WTC11 (cell line): ENCODE measurements around the gene KDELR1.

Experiments used
- ATF1 ChIP-seq: sonication (generic); formaldehyde crosslinking; IDR thresholded peaks from 2 replicates; pipeline ENCODE4 v1.8.1; 2023; ENCODE audit warnings: mild to moderate bottlenecking, moderate library complexity, missing genetic modification reagents
- GABPB1 ChIP-seq: sonication (generic); formaldehyde crosslinking; IDR thresholded peaks from 2 replicates; pipeline ENCODE4 v1.8.1; 2023; ENCODE audit warnings: mild to moderate bottlenecking, missing genetic modification reagents
- NFYB ChIP-seq: sonication (generic); formaldehyde crosslinking; conservative IDR thresholded peaks from 2 replicates; pipeline ENCODE4 v1.8.0; 2022; ENCODE audit warnings: low read depth, missing genetic modification reagents
- SMAD3 ChIP-seq: sonication (generic); formaldehyde crosslinking; IDR thresholded peaks from 2 replicates; pipeline ENCODE4 v1.8.0; 2022; ENCODE audit warnings: missing genetic modification reagents, mild to moderate bottlenecking, borderline replicate concordance
- SMAD4 ChIP-seq: sonication (generic); formaldehyde crosslinking; IDR thresholded peaks from 2 replicates; pipeline ENCODE4 v1.8.0; 2022; ENCODE audit warnings: mild to moderate bottlenecking, missing genetic modification reagents
- TCF7 ChIP-seq: sonication (generic); formaldehyde crosslinking; IDR thresholded peaks from 2 replicates; pipeline ENCODE4 v1.8.0; 2022; ENCODE audit warnings: mild to moderate bottlenecking, low read depth, missing genetic modification reagents, moderate library complexity
- TEAD4 ChIP-seq: sonication (generic); formaldehyde crosslinking; IDR thresholded peaks from 2 replicates; pipeline ENCODE4 v1.8.0; 2022; ENCODE audit warnings: mild to moderate bottlenecking, missing genetic modification reagents
- TF ChIP-seq, protein P1 (sequence below): fragments of 200-600 bp; IDR thresholded peaks from 2 replicates; pipeline ENCODE4 v1.8.0; 2022; ENCODE audit warnings: antibody characterized with exemption
- TF ChIP-seq, protein P2 (sequence below): sonication (generic); formaldehyde crosslinking; IDR thresholded peaks from 2 replicates; pipeline ENCODE4 v1.8.1; 2022; ENCODE audit warnings: low read depth, missing genetic modification reagents, borderline replicate concordance
- TF ChIP-seq, protein P3 (sequence below): sonication (generic); formaldehyde crosslinking; IDR thresholded peaks from 2 replicates; pipeline ENCODE4 v1.8.0; 2022; ENCODE audit warnings: mild to moderate bottlenecking, missing genetic modification reagents
- TF ChIP-seq, protein P4 (sequence below): sonication (generic); formaldehyde crosslinking; IDR thresholded peaks from 2 replicates; pipeline ENCODE4 v1.8.0; 2022; ENCODE audit warnings: mild to moderate bottlenecking, missing genetic modification reagents
- TF ChIP-seq, protein P5 (sequence below): sonication (generic); formaldehyde crosslinking; conservative IDR thresholded peaks from 2 replicates; pipeline ENCODE4 v1.8.1; 2022; ENCODE audit warnings: mild to moderate bottlenecking, missing genetic modification reagents
- TF ChIP-seq, protein P6 (sequence below): sonication (generic); formaldehyde crosslinking; IDR thresholded peaks from 2 replicates; pipeline ENCODE4 v1.8.1; 2023; ENCODE audit warnings: mild to moderate bottlenecking, missing genetic modification reagents, moderate library complexity

DNA sequence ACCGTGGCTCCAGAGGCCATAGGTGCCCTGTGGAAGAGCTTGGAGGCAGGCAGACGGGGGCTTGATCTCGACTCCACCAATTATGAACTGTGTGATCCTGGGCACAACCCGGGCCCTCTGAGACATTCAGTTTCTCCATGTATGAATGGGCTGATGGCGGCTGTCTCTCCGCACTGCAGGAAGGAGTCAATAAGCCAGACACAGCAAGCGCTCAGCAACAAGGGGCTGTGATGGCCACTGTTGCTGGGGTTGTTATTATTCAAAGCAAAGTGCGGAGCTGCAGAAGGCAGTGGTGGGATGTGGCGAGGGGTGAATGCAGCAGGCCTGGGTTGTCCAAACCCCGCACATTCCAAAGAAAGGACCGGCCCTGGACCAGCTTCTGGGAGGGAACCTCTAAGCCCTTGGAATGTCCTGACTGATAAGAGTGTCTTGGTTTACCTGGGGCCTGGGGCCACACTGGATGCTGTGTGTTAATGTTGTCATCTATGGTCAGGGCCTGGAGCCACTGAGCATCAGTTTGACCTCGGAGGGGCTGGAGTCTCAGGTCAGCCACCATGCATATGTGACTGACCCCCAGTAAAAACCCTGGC, 35.9 kb downstream of the KDELR1 start:
- TF ChIP-seq, protein P1, sequence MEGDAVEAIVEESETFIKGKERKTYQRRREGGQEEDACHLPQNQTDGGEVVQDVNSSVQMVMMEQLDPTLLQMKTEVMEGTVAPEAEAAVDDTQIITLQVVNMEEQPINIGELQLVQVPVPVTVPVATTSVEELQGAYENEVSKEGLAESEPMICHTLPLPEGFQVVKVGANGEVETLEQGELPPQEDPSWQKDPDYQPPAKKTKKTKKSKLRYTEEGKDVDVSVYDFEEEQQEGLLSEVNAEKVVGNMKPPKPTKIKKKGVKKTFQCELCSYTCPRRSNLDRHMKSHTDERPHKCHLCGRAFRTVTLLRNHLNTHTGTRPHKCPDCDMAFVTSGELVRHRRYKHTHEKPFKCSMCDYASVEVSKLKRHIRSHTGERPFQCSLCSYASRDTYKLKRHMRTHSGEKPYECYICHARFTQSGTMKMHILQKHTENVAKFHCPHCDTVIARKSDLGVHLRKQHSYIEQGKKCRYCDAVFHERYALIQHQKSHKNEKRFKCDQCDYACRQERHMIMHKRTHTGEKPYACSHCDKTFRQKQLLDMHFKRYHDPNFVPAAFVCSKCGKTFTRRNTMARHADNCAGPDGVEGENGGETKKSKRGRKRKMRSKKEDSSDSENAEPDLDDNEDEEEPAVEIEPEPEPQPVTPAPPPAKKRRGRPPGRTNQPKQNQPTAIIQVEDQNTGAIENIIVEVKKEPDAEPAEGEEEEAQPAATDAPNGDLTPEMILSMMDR: no peak
- TF ChIP-seq ATF1 (CRISPR knock-in tag) (no peak), SMAD3 (CRISPR knock-in tag) (no peak), TCF7 (CRISPR knock-in tag) (no peak), GABPB1 (CRISPR knock-in tag) (no peak), SMAD4 (CRISPR knock-in tag) (no peak), NFYB (no peak), TEAD4 (CRISPR knock-in tag) (no peak)
- TF ChIP-seq, protein P2, sequence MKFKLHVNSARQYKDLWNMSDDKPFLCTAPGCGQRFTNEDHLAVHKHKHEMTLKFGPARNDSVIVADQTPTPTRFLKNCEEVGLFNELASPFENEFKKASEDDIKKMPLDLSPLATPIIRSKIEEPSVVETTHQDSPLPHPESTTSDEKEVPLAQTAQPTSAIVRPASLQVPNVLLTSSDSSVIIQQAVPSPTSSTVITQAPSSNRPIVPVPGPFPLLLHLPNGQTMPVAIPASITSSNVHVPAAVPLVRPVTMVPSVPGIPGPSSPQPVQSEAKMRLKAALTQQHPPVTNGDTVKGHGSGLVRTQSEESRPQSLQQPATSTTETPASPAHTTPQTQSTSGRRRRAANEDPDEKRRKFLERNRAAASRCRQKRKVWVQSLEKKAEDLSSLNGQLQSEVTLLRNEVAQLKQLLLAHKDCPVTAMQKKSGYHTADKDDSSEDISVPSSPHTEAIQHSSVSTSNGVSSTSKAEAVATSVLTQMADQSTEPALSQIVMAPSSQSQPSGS: no peak
- TF ChIP-seq, protein P3, sequence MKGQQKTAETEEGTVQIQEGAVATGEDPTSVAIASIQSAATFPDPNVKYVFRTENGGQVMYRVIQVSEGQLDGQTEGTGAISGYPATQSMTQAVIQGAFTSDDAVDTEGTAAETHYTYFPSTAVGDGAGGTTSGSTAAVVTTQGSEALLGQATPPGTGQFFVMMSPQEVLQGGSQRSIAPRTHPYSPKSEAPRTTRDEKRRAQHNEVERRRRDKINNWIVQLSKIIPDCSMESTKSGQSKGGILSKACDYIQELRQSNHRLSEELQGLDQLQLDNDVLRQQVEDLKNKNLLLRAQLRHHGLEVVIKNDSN (CRISPR knock-in tag): no peak
- TF ChIP-seq, protein P4, sequence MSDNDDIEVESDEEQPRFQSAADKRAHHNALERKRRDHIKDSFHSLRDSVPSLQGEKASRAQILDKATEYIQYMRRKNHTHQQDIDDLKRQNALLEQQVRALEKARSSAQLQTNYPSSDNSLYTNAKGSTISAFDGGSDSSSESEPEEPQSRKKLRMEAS (CRISPR knock-in tag): no peak
- TF ChIP-seq, protein P5, sequence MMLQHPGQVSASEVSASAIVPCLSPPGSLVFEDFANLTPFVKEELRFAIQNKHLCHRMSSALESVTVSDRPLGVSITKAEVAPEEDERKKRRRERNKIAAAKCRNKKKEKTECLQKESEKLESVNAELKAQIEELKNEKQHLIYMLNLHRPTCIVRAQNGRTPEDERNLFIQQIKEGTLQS (CRISPR knock-in tag): no peak
- TF ChIP-seq, protein P6, sequence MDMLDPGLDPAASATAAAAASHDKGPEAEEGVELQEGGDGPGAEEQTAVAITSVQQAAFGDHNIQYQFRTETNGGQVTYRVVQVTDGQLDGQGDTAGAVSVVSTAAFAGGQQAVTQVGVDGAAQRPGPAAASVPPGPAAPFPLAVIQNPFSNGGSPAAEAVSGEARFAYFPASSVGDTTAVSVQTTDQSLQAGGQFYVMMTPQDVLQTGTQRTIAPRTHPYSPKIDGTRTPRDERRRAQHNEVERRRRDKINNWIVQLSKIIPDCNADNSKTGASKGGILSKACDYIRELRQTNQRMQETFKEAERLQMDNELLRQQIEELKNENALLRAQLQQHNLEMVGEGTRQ (CRISPR knock-in tag): no peak
